GM12891 (cell line): ENCODE data around the gene NF1.

ENCODE experiments used
- DNase-seq: peaks from one replicate; pipeline ENCODE4 v3.0.0; 2011; ENCODE audit warnings: low spot score; ENCODE audit not compliant: insufficient read length
- FAIRE-seq: peaks from 2 replicates; lab custom pipeline; 2011; peaks lifted over from hg19 to GRCh38; lab: Jason Lieb, UNC
- PAX5 ChIP-seq: IDR thresholded peaks from 2 replicates; pipeline ENCODE4 v1.6.1; 2011; ENCODE audit warnings: low read length, moderate library complexity, mild to moderate bottlenecking; ENCODE audit not compliant: insufficient read depth, severe bottlenecking
- POLR2A ChIP-seq: IDR thresholded peaks from 2 replicates; pipeline ENCODE4 v1.6.1; 2011; ENCODE audit warnings: low read depth, low read length, control low read depth
- POLR2AphosphoS5 ChIP-seq: IDR thresholded peaks from 2 replicates; pipeline ENCODE4 v1.6.1; 2011; ENCODE audit warnings: low read depth, low read length, control low read depth
- POU2F2 ChIP-seq: IDR thresholded peaks from 2 replicates; pipeline ENCODE4 v1.6.1; 2011; ENCODE audit warnings: low read depth, mild to moderate bottlenecking, control low read depth, low read length, moderate library complexity
- SPI1 ChIP-seq: IDR thresholded peaks from 2 replicates; pipeline ENCODE4 v1.6.1; 2011; ENCODE audit warnings: low read depth, low read length, control low read depth
- TAF1 ChIP-seq: IDR thresholded peaks from 2 replicates; pipeline ENCODE4 v1.6.1; 2011; ENCODE audit warnings: low read depth, low read length, control low read depth

Gene NF1

DNA sequence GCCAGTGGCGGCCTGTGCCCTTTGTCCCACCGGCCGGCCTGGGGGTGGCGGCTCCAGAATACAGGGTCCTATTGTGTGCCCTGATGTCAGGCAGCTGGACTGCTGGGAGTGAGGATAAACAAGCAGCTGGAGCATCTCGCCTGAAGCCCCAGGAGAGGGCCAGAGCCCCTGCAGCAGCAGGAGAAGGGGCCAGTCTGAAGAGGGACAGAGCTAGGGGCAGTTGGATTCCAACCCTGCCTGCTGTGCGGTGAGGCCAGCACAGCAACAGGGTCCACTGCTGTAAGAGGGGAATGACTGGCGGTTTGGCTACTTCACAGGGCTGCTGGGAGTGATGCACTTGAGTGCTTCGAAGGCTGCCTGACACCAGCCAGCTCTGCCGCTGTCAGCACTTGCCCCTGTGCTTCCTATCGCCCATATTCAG lies 321.7 kb downstream of the NF1 start:
- TF ChIP-seq SPI1 (no peak), TAF1 (no peak), POLR2A (no peak), POLR2AphosphoS5 (no peak), POU2F2 (no peak), PAX5 (no peak)
- FAIRE-seq (no peak), DNase-seq (no peak)

DNA sequence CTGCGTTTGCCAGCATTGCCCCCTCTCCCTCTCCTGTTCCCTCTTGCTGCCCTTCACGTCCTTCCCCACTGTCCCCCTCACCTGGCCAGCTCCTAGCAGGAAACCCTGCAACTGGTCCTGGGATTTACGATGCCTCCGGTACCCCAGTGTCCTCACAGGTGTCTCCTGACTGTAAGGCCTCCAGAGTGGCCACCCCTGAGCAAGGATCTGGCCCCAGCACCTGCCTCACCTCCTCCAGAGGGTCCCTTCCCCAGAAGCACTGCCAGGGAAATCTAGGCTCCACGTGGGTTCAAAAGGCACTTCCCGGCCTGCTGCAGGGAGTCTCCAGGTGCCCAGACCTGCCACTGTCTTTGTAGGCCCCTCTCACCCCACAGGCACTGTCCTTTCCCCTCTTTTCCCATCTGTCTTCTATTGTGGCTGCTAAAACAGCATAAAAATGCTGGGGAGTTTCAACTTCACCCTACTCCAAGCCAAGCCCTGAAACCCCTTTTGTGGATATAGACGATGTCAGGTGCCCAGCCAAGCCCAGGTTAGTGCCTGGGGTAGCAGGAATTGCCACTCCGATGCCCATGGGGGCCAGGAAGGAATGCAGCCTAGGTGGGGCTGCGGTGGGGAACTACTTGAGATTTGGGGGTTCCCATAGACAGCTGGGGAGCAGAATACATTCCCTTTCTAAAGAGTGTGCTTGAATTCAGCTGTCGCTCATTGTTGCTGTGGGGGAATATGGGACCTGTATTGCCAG lies 322.4 kb downstream of the NF1 start:
- no peak for FAIRE-seq

DNA sequence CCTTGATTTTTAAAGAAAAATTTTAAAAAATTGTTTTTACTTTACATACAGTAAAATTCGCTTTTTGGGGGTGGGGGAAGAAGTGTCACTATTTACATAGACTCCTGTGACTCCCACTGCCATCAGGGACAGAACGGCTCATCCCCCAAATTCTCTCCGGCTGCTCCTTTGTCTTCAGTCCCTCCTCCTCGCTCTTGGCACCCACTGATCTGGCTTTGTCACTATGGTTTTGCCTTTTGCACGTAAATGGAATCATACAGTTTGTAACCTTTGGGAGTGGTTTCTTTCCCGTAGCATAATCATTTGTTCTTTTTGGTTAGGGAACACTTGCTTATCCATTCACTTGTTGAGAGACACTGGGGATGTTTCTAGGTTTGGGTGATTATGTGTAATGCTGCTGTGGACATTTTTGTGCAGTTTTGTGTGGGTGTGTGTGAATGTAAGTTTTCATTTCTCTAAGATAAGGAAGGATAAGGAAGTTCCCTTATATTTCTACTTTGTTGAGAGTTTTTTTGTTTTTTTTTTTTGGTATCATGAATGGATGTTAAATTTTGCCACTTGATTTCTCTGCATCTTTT lies 324.1 kb downstream of the NF1 start:
- DNase-seq: no peak
- FAIRE-seq: no peak
- TF ChIP-seq TAF1 (no peak), PAX5 (no peak), POU2F2 (no peak), POLR2A (no peak), POLR2AphosphoS5 (no peak), SPI1 (no peak)

More for the DNA sequence above, 322.4 kb downstream of the NF1 start:
- no peak for DNase-seq
- TF ChIP-seq TAF1 (no peak), POLR2AphosphoS5 (no peak), PAX5 (no peak), SPI1 (no peak), POLR2A (no peak)

DNA sequence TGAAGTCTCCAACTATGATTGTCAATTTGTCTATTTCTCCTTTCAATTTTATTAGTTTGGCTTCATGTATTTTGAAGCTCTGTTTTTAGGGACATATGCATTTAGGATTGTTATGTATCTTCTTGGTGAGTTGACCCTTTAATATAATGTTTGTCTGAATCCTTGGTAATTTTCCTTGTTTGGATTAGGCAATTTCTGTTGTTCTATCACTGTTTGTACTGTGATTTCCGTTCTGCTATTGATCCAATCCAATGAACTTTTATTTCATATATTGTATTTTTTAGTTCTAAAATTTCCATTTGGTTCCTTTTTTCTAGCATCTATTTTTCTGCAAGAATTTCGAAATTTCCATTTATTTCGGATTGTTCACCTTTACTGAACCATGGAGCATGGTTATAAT lies 327.7 kb downstream of the NF1 start:
- FAIRE-seq (no peak), DNase-seq (no peak)
- TF ChIP-seq SPI1 (no peak), POLR2A (no peak), POU2F2 (no peak), TAF1 (no peak), POLR2AphosphoS5 (no peak), PAX5 (no peak)

DNA sequence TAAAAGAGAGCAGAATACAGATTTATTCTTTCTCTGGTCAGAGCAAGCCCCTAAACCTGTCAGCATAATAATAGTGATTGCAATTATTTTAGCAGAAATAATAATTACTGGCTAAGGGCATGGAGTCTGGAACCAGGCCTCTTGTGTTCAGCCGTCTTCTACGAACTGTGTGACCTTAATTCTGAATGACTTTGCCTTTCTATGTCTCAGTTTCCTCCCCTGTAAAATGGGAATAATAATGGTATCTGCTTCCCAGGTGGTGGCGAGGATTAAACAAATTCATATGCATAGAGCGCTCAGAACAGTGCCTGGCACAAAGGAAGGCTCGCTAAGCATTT lies 330.1 kb downstream of the NF1 start:
- TF ChIP-seq SPI1: no peak
- TF ChIP-seq POLR2AphosphoS5: no peak
- no peak for TF ChIP-seq POU2F2
- TF ChIP-seq TAF1: no peak
- TF ChIP-seq POLR2A: no peak
- TF ChIP-seq PAX5: no peak
- DNase-seq: no peak
- no peak for FAIRE-seq

DNA sequence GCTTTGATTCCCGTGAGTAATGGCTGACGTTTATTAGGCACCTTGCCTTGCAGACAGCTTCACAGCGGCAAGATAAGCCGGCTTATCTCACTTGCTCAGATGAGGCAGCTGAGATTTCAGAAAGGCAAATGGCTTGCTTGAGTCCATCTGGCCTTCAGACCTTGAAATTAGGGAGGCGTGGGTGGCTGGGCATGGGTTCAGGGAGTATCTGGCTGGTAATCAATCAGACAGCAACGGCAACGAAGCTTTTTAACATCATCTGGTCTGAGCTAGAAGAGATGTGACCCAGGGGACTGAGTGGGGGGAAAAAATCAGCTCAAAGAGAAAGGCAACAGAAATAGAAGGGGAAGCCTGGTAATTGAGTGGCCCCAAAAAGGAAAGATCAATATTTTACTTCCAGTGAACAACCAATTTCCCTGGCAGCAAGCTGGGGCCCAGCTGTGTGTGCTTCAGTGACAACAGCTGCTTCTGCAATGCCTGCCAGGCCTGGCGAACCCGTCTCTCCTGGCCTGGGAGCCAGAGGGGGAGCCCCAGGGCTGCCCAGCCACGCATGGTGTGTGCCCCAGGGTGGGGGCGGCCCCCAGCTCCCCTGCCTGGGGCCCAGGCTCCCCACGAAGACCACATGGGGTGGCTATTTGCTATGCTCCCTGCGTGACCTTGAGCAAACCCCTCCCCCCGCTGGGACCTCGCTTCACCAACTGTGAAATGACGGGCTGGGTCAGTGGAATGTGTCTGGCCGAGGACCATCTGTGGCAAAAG lies 330.7 kb downstream of the NF1 start:
- TF ChIP-seq SPI1 (no peak), TAF1 (no peak), POLR2AphosphoS5 (no peak), POLR2A (no peak), PAX5 (no peak), POU2F2 (no peak)
- DNase-seq (no peak), FAIRE-seq (no peak)
